Ascending aorta (tissue), 2 donors: Measurements from ENCODE around the gene TNFAIP1. TPM values are rescaled to one million over a fixed set of nuclear protein-coding genes. Genes with fewer than 3 reads are reported as not detected.

ENCODE experiments used
- DNase-seq, 2 donors: peaks; one replicate each; pipeline ENCODE4 v3.0.0-alpha.2; 2019; ENCODE audit warnings: low spot score in 2 of 2
- H3K27ac ChIP-seq, 2 donors: fragments of 200-600 bp; sonication (generic); one replicate each; pipeline ENCODE4 v1.5.1; 2016 to 2017; ENCODE audit warnings: mild to moderate bottlenecking in 1 of 2
- H3K27me3 ChIP-seq: fragments of 200-600 bp; sonication (generic); one replicate; pipeline ENCODE4 v1.5.1; 2017
- H3K36me3 ChIP-seq, 2 donors: fragments of 200-600 bp; sonication (generic); one replicate each; pipeline ENCODE4 v1.5.1; 2016
- H3K4me1 ChIP-seq, 2 donors: fragments of 200-600 bp; sonication (generic); one replicate each; pipeline ENCODE4 v1.5.1; 2016 to 2017; ENCODE audit warnings: mild to moderate bottlenecking in 1 of 2
- H3K4me3 ChIP-seq, 2 donors: fragments of 200-600 bp; sonication (generic); one replicate each; pipeline ENCODE4 v1.5.1; 2016 to 2017; ENCODE audit warnings: mild to moderate bottlenecking in 1 of 2
- H3K9me3 ChIP-seq, 2 donors: fragments of 200-600 bp; sonication (generic); one replicate each; pipeline ENCODE4 v1.5.1; 2016
- CTCF ChIP-seq, 3 experiments: fragments of 200-600 bp in 2 of 3; fragments of 450-650 bp in 1 of 3; sonication (generic) in 2 of 3; IDR thresholded peaks; one replicate each; pipeline ENCODE4 v1.5.1; 2016 to 2019; ENCODE audit warnings: antibody characterized with exemption in 3 of 3, mild to moderate bottlenecking in 1 of 3, moderate library complexity in 1 of 3
- intact Hi-C: fragments of 100-400 bp; cut with DNase I; formaldehyde crosslinking; loops from one replicate; pipeline ENCODE4 v1.15.1; 2023
- total RNA-seq: library from RNA; depleted of rRNA; stranded (reverse); fragments of >200 nt; gene quantifications from one replicate; pipeline ENCODE4 v1.1.0, GENCODE V29; 2016

TNFAIP1 gene
- total RNA-seq, 1 donor from 2014 or later = 66.4 TPM

DNA sequence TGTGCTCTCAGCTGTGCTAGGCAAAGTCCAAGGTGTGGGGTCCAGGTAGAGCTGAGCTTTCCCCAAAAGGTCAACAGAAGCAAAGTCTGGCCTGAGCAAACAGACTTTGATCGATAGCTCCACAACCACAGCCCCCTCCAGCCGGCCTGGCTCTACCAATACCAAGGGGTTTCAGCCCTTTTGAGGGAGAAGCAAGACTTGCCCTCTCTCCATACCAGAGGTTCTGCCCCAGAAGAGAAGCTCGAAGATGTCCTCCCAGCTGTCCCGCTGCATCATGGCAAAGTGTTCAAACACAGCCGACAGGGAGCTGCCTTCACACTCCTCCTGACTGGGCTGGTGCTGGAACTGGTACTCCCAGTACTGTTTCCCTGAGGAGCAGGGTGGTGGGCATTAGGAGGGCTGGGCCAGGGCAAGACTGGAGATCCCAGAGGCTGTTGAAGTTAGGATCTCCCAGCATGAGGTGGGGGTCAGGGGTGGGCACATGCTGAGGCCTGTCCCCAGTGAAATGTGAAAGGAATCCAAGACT is 32.8 kb downstream of the TNFAIP1 start:
- DNase-seq = no peak
- H3K36me3 ChIP-seq = peaks cover 5 to 13% of the 10 kb centered on the region in 2 donors
- intact Hi-C loops = no loop called here
- H3K9me3 ChIP-seq = no peaks in the 10 kb centered on the region
- peaks cover 12% of the 10 kb centered on the region in 2 donors for H3K4me1 ChIP-seq
- H3K27me3 ChIP-seq = no peaks in the 10 kb centered on the region
- TF ChIP-seq CTCF (IDR thresholded peaks at IDR 0.05) = no peak
- no peak overlapping the region for H3K27ac ChIP-seq
- H3K4me3 ChIP-seq = no peak overlapping the region

- H3K4me3 ChIP-seq = no peak overlapping the region
- no peak overlapping the region for H3K27ac ChIP-seq
- peaks cover 12% of the 10 kb centered on the region in 2 donors for H3K4me1 ChIP-seq
- no peak for TF ChIP-seq CTCF (IDR thresholded peaks at IDR 0.05)
- H3K36me3 ChIP-seq = peaks cover 0 to 6% of the 10 kb centered on the region in 2 donors
- no peak for DNase-seq
- H3K27me3 ChIP-seq = no peaks in the 10 kb centered on the region
- intact Hi-C loops = no loop called here
- no peaks in the 10 kb centered on the region for H3K9me3 ChIP-seq
These were observed 33.5 kb downstream of the TNFAIP1 start for GRCh38 chr17:28368915-28369683.

DNA sequence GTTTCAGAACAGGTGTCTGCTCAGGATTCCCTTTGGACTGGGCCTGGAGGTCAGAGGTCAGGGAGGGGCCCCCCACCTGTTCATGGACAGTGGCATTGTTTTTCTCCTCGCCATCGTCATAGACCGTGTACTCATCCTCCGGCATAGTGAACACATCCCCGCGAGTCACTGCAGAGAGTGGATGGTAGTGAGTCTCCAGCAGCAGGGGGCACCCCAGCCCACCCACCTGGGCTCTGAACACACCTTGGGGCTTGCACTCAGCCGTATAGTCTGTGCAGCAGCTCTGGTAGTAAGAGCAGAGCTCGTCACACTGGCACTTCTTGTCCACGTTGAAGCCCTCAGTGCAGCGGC is 34.1 kb downstream of the TNFAIP1 start:
- Histone ChIP-seq H3K27me3 (no peaks in the 10 kb centered on the region), H3K9me3 (no peaks in the 10 kb centered on the region), H3K4me1 (peaks cover 12% of the 10 kb centered on the region in 2 donors), H3K4me3 (no peak overlapping the region), H3K36me3 (peaks cover 0 to under 1% of the 10 kb centered on the region in 2 donors), H3K27ac (peak overlapping the region; percentile 75 to 86)
- intact Hi-C loops = no loop called here
- TF ChIP-seq CTCF (IDR thresholded peaks at IDR 0.05) = no peak
- DNase-seq = no peak

- Histone ChIP-seq H3K27me3 (no peaks in the 10 kb centered on the region), H3K4me3 (peak within 1 kb of the TSS; percentile 70 to 77), H3K36me3 (no peaks in the 10 kb centered on the region), H3K9me3 (no peaks in the 10 kb centered on the region), H3K4me1 (peaks cover 12% of the 10 kb centered on the region in 2 donors), H3K27ac (peak within 1 kb of the TSS; percentile 75 to 86)
- peak in 1 of 2 donors; percentile 83 for DNase-seq
- intact Hi-C loops = no loop called here
- TF ChIP-seq CTCF (IDR thresholded peaks at IDR 0.05) = no peak
These were observed 34.6 kb downstream of the TNFAIP1 start, which contains the start of gene VTN for GRCh38 chr17:28370035-28370743. VTN (minus strand) TSS chr17:28370307; CDS start chr17:28370203, 104 bp downstream.

DNA sequence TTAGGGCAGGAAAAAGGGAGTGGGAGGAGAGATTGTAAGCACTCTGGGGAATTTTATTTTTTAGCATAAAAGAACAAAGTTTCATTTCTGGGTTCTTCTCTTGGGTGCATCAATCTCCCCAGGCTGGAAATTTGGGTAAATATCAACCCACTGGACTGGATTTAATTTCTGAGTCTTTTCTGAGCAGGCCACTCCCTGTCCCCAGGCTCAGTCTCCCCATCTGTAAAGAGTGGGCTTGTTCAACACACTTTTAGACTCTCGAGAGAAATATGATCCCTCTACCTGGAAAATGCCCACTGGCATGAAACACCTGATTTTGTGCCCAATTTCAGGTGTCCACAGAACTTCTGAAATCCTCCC is 35.2 kb downstream of the TNFAIP1 start:
- H3K27ac ChIP-seq = peak overlapping the region; percentile 75 to 86
- intact Hi-C loops = loop anchor here (1.0 kb wide), 1 partner anchor 35 kb away; the partner anchor contains the start of genes IFT20 and TNFAIP1
- H3K36me3 ChIP-seq = no peaks in the 10 kb centered on the region
- H3K27me3 ChIP-seq = no peaks in the 10 kb centered on the region
- no peak for TF ChIP-seq CTCF (IDR thresholded peaks at IDR 0.05)
- DNase-seq = no peak
- no peaks in the 10 kb centered on the region for H3K9me3 ChIP-seq
- H3K4me1 ChIP-seq = peaks cover 12% of the 10 kb centered on the region in 2 donors
- peak overlapping the region; percentile 70 to 77 for H3K4me3 ChIP-seq
